Loucy (cell line): ENCODE measurements around the gene MAST4.

Source experiments
- H2AFZ ChIP-seq: fragments of 200-600 bp; sonication (generic); 2 replicates; pipeline ENCODE4 v1.6.0; 2016; ENCODE audit warnings: antibody characterized with exemption, mild to moderate bottlenecking, low read length, moderate library complexity
- H3F3A ChIP-seq: fragments of 200-600 bp; 2 replicates; pipeline ENCODE4 v1.6.0; 2016; ENCODE audit warnings: antibody characterized with exemption, low read depth, mild to moderate bottlenecking
- H3K27me3 ChIP-seq: fragments of 200-600 bp; sonication (generic); 2 replicates; pipeline ENCODE4 v1.6.1; 2014; ENCODE audit warnings: low read length, mild to moderate bottlenecking; ENCODE audit not compliant: insufficient read depth, poor library complexity, severe bottlenecking
- H3K36me3 ChIP-seq: fragments of 200-600 bp; sonication (generic); 2 replicates; pipeline ENCODE4 v1.6.1; 2016; ENCODE audit warnings: low read length; ENCODE audit not compliant: insufficient read depth
- H3K4me1 ChIP-seq: fragments of 200-600 bp; sonication (generic); 2 replicates; pipeline ENCODE4 v1.5.1; 2014; ENCODE audit warnings: low read length, mild to moderate bottlenecking; ENCODE audit not compliant: insufficient read depth, poor library complexity, severe bottlenecking
- H3K4me2 ChIP-seq: fragments of 200-600 bp; sonication (generic); 2 replicates; pipeline ENCODE4 v1.6.0; 2014; ENCODE audit warnings: antibody characterized with exemption, low read length, low read depth, mild to moderate bottlenecking; ENCODE audit not compliant: poor library complexity, severe bottlenecking
- H3K4me3 ChIP-seq: fragments of 200-600 bp; sonication (generic); 2 replicates; pipeline ENCODE4 v1.5.1; 2014; ENCODE audit warnings: low read length, mild to moderate bottlenecking, mixed read lengths; ENCODE audit not compliant: poor library complexity, severe bottlenecking
- H3K79me2 ChIP-seq: fragments of 200-600 bp; sonication (generic); 2 replicates; pipeline ENCODE4 v1.6.1; 2014; ENCODE audit warnings: low read length; ENCODE audit not compliant: insufficient read depth
- H3K9ac ChIP-seq: fragments of 200-600 bp; sonication (generic); 2 replicates; pipeline ENCODE4 v1.6.0; 2014; ENCODE audit warnings: mild to moderate bottlenecking, low read depth, low read length, moderate library complexity; ENCODE audit not compliant: poor library complexity, severe bottlenecking
- H3K9me2 ChIP-seq: fragments of 200-600 bp; sonication (generic); replicated peaks from 2 replicates; pipeline ENCODE4 v1.6.1; 2016; ENCODE audit warnings: low read depth, low read length, mixed read lengths
- H3K9me3 ChIP-seq: fragments of 200-600 bp; sonication (generic); 2 replicates; pipeline ENCODE4 v1.6.1; 2014; ENCODE audit warnings: mild to moderate bottlenecking, antibody characterized with exemption, low read length, low read depth; ENCODE audit not compliant: insufficient read depth
- H4K20me1 ChIP-seq: fragments of 200-600 bp; sonication (generic); 2 replicates; pipeline ENCODE4 v1.6.0; 2014; ENCODE audit warnings: antibody characterized with exemption, low read length, mild to moderate bottlenecking; ENCODE audit not compliant: insufficient read depth, poor library complexity, severe bottlenecking
- CTCF ChIP-seq: fragments of 200-600 bp; sonication (generic); conservative IDR thresholded peaks from 2 replicates; pipeline ENCODE4 v1.5.1; 2014; ENCODE audit warnings: mild to moderate bottlenecking, antibody characterized with exemption, low read length
- EZH2phosphoT487 ChIP-seq: fragments of 200-600 bp; IDR thresholded peaks from 2 replicates; pipeline ENCODE4 v1.6.1; 2018; ENCODE audit warnings: antibody characterized with exemption, mild to moderate bottlenecking, moderate library complexity, borderline replicate concordance

MAST4 gene

GRCh38 chr5:67090040-67090439 is 493.8 kb downstream of the MAST4 start:
- H3K9me2 ChIP-seq = no peaks in the 10 kb centered on the region
- H3K79me2 ChIP-seq = peaks cover 7% of the 10 kb centered on the region; the same call in 1 of the 2 replicates
- no peaks in the 10 kb centered on the region for H3K9me3 ChIP-seq
- no peaks in the 10 kb centered on the region for H4K20me1 ChIP-seq
- TF ChIP-seq CTCF = no peak
- TF ChIP-seq EZH2phosphoT487 = no peak
- no peaks in the 10 kb centered on the region for H3F3A ChIP-seq
- no peak overlapping the region for H2AFZ ChIP-seq
- peaks cover 13% of the 10 kb centered on the region; the same call in 1 of the 2 replicates for H3K36me3 ChIP-seq
- no peak overlapping the region for H3K9ac ChIP-seq
- H3K4me2 ChIP-seq = no peak overlapping the region
- H3K27me3 ChIP-seq = no peaks in the 10 kb centered on the region
- no peaks in the 10 kb centered on the region for H3K4me1 ChIP-seq
- H3K4me3 ChIP-seq = no peak overlapping the region

GRCh38 chr5:67090593-67090992 is 494.4 kb downstream of the MAST4 start:
- Histone ChIP-seq H3K9ac (no peak overlapping the region), H3K4me2 (no peak overlapping the region), H3K4me1 (peaks cover 2% of the 10 kb centered on the region), H3K27me3 (no peaks in the 10 kb centered on the region), H4K20me1 (no peaks in the 10 kb centered on the region), H3K4me3 (no peak overlapping the region), H2AFZ (no peak overlapping the region), H3K36me3 (peaks cover 14% of the 10 kb centered on the region; the same call in 1 of the 2 replicates), H3K9me3 (no peaks in the 10 kb centered on the region), H3K9me2 (no peaks in the 10 kb centered on the region), H3K79me2 (peaks cover 7% of the 10 kb centered on the region; the same call in 1 of the 2 replicates), H3F3A (no peaks in the 10 kb centered on the region)
- no peak for TF ChIP-seq CTCF
- no peak for TF ChIP-seq EZH2phosphoT487

DNA sequence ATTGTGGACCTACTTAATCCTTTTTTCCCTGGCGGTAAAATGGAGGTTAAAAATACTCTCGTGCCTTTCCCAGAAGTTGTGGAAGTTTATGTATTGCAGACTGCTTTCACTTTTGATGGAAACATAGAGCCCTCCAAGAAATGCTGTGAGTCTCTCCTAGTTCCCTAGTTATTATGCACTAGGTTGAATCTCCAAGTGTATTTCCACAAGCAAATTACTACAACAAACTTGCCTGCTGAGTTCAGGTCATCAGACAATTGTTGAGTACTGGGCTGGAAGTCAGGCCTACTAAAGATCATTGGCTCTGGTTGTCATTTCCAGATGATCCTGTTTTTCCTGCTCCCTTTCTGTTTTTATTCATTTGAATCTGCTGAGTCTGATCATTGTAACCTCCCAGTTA is 496.3 kb downstream of the MAST4 start:
- no peaks in the 10 kb centered on the region for H4K20me1 ChIP-seq
- H3K79me2 ChIP-seq = 0 out of 2 replicates have a peak, but pooled peaks cover 4% of the 10 kb centered on the region
- no peaks in the 10 kb centered on the region for H3K27me3 ChIP-seq
- peaks cover 4% of the 10 kb centered on the region for H3K4me1 ChIP-seq
- no peak overlapping the region for H3K4me3 ChIP-seq
- H3K4me2 ChIP-seq = no peak overlapping the region
- no peaks in the 10 kb centered on the region for H3K9me3 ChIP-seq
- H3K36me3 ChIP-seq = peaks cover 29% of the 10 kb centered on the region; the same call in 1 of the 2 replicates
- no peaks in the 10 kb centered on the region for H3F3A ChIP-seq
- no peaks in the 10 kb centered on the region for H3K9me2 ChIP-seq
- TF ChIP-seq EZH2phosphoT487 (no peak), CTCF (no peak)
- no peak overlapping the region for H3K9ac ChIP-seq
- H2AFZ ChIP-seq = no peak overlapping the region
